Parathyroid adenoma (tissue), 2 donors: ENCODE measurements around the gene ODC1.
"Not testable (repeated sequence)": the region's sequence is repeated elsewhere in the genome, so short reads cannot be mapped to it uniquely, and the experiment has no call there.

Experiments used
- H2AFZ ChIP-seq: fragments of 300-600 bp; sonication (generic); one replicate; pipeline ENCODE4 v1.7.0; 2017; ENCODE audit warnings: antibody characterized with exemption, mild to moderate bottlenecking
- H3K27ac ChIP-seq: fragments of 300-600 bp; sonication (generic); one replicate; pipeline ENCODE4 v1.7.0; 2017
- H3K27me3 ChIP-seq: fragments of 300-600 bp; sonication (generic); one replicate; pipeline ENCODE4 v1.7.0; 2017; ENCODE audit warnings: low read length; ENCODE audit not compliant: control insufficient read depth, insufficient read depth
- H3K36me3 ChIP-seq: fragments of 300-600 bp; sonication (generic); one replicate; pipeline ENCODE4 v1.7.0; 2017; ENCODE audit warnings: low read length; ENCODE audit not compliant: control insufficient read depth, insufficient read depth
- H3K4me1 ChIP-seq: fragments of 300-600 bp; sonication (generic); one replicate; pipeline ENCODE4 v1.7.0; 2017; ENCODE audit warnings: control low read depth
- H3K4me2 ChIP-seq: fragments of 300-600 bp; sonication (generic); one replicate; pipeline ENCODE4 v1.7.0; 2017; ENCODE audit warnings: low read length
- H3K4me3 ChIP-seq: fragments of 300-600 bp; sonication (generic); one replicate; pipeline ENCODE4 v1.7.0; 2017; ENCODE audit warnings: low read depth, low read length
- H3K79me2 ChIP-seq: fragments of 300-600 bp; sonication (generic); one replicate; pipeline ENCODE4 v1.7.0; 2017; ENCODE audit warnings: control low read depth
- H3K9ac ChIP-seq: fragments of 300-600 bp; sonication (generic); one replicate; pipeline ENCODE4 v1.7.0; 2017; ENCODE audit warnings: mild to moderate bottlenecking
- H3K9me3 ChIP-seq: fragments of 300-600 bp; sonication (generic); one replicate; pipeline ENCODE4 v1.7.0; 2017; ENCODE audit warnings: low read length; ENCODE audit not compliant: control insufficient read depth
- TF ChIP-seq, protein P1 (sequence below): fragments of 300-600 bp; sonication (generic); IDR thresholded peaks from one replicate; pipeline ENCODE4 v1.7.0; 2017; ENCODE audit warnings: antibody characterized with exemption, mild to moderate bottlenecking
- donor health status: primary hyperparathyroidism.

ODC1 gene

GRCh38 chr2:10457846-10458598, 9.9 kb upstream of the ODC1 start:
- TF ChIP-seq, protein P1, sequence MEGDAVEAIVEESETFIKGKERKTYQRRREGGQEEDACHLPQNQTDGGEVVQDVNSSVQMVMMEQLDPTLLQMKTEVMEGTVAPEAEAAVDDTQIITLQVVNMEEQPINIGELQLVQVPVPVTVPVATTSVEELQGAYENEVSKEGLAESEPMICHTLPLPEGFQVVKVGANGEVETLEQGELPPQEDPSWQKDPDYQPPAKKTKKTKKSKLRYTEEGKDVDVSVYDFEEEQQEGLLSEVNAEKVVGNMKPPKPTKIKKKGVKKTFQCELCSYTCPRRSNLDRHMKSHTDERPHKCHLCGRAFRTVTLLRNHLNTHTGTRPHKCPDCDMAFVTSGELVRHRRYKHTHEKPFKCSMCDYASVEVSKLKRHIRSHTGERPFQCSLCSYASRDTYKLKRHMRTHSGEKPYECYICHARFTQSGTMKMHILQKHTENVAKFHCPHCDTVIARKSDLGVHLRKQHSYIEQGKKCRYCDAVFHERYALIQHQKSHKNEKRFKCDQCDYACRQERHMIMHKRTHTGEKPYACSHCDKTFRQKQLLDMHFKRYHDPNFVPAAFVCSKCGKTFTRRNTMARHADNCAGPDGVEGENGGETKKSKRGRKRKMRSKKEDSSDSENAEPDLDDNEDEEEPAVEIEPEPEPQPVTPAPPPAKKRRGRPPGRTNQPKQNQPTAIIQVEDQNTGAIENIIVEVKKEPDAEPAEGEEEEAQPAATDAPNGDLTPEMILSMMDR = no peak
- peak overlapping the region; percentile 73 for H3K27ac ChIP-seq
- no peak overlapping the region for H3K9ac ChIP-seq

GRCh38 chr2:10457195-10457594, 9.1 kb upstream of the ODC1 start:
- H3K27me3 ChIP-seq, H3K4me2 ChIP-seq, H3K9ac ChIP-seq, H3K36me3 ChIP-seq, H2AFZ ChIP-seq, H3K9me3 ChIP-seq, H3K4me3 ChIP-seq, H3K79me2 ChIP-seq, H3K27ac ChIP-seq: not testable (repeated sequence)
- peaks cover 50% of the 10 kb centered on the region for H3K4me1 ChIP-seq

More at GRCh38 chr2:10457846-10458598, 9.9 kb upstream of the ODC1 start:
- Histone ChIP-seq H3K4me2 (peak overlapping the region; percentile 25), H3K79me2 (no peaks in the 10 kb centered on the region), H3K27me3 (no peaks in the 10 kb centered on the region), H3K9me3 (no peaks in the 10 kb centered on the region), H3K4me1 (peaks cover 54% of the 10 kb centered on the region), H3K36me3 (no peaks in the 10 kb centered on the region), H2AFZ (peak overlapping the region; percentile 45), H3K4me3 (no peak overlapping the region)

DNA sequence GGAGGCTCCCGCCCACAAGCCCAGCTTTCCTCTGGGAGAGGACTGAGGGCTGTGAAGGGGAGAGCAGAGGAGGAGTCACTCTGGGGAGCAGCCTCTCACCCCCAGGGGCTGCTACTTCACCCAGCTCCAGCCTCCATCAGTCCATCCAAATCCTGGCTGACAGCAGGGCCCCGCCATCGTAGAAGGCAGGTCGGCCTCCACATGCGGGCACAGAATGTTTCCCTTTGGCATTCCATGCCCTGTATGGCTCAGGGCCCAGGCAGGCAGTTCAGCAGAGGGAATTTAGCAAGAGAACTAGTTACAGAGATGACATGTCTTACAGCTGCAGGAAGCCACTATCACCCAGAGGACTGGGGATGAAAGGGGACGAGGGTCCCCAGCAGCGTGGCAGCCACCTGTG, 6.4 kb upstream of the ODC1 start:
- H3K79me2 ChIP-seq = no peaks in the 10 kb centered on the region
- H3K9me3 ChIP-seq = no peaks in the 10 kb centered on the region
- TF ChIP-seq, protein P1 = no peak
- H2AFZ ChIP-seq = peak overlapping the region; percentile 81
- no peaks in the 10 kb centered on the region for H3K36me3 ChIP-seq
- H3K27me3 ChIP-seq = no peaks in the 10 kb centered on the region
- H3K4me2 ChIP-seq = no peak overlapping the region
- peak overlapping the region; percentile 81 for H3K27ac ChIP-seq
- H3K4me3 ChIP-seq = no peak overlapping the region
- peaks cover 39% of the 10 kb centered on the region for H3K4me1 ChIP-seq
- H3K9ac ChIP-seq = no peak overlapping the region

GRCh38 chr2:10453905-10454298, 5.8 kb upstream of the ODC1 start:
- Histone ChIP-seq H3K4me3 (no peak overlapping the region), H3K36me3 (no peaks in the 10 kb centered on the region), H3K27me3 (no peaks in the 10 kb centered on the region), H3K4me2 (no peak overlapping the region), H2AFZ (peak overlapping the region; percentile 81), H3K9me3 (no peaks in the 10 kb centered on the region), H3K4me1 (peaks cover 33% of the 10 kb centered on the region), H3K79me2 (no peaks in the 10 kb centered on the region), H3K27ac (peak overlapping the region; percentile 81), H3K9ac (no peak overlapping the region)
- TF ChIP-seq, protein P1 = no peak

GRCh38 chr2:10452956-10453904, 5.1 kb upstream of the ODC1 start:
- H3K4me1 ChIP-seq = peaks cover 28% of the 10 kb centered on the region
- peak overlapping the region; percentile 81 for H2AFZ ChIP-seq
- no peak overlapping the region for H3K4me3 ChIP-seq
- no peak overlapping the region for H3K4me2 ChIP-seq
- no peaks in the 10 kb centered on the region for H3K36me3 ChIP-seq
- no peak overlapping the region for H3K9ac ChIP-seq
- no peaks in the 10 kb centered on the region for H3K79me2 ChIP-seq
- TF ChIP-seq, protein P1 = no peak
- H3K27me3 ChIP-seq = no peaks in the 10 kb centered on the region
- no peaks in the 10 kb centered on the region for H3K9me3 ChIP-seq
- no peak overlapping the region for H3K27ac ChIP-seq
